Loucy (cell line): ENCODE results near the gene CDC37.

Source experiments
- CTCF ChIP-seq: fragments of 200-600 bp; sonication (generic); conservative IDR thresholded peaks from 2 replicates; pipeline ENCODE4 v1.5.1; 2014; ENCODE audit warnings: mild to moderate bottlenecking, antibody characterized with exemption, low read length
- EZH2phosphoT487 ChIP-seq: fragments of 200-600 bp; IDR thresholded peaks from 2 replicates; pipeline ENCODE4 v1.6.1; 2018; ENCODE audit warnings: antibody characterized with exemption, mild to moderate bottlenecking, moderate library complexity, borderline replicate concordance

GRCh38 chr19:10344780-10345179, 58.6 kb downstream of the CDC37 start:
- TF ChIP-seq CTCF (no peak), EZH2phosphoT487 (no peak)
